OCI-LY7 (cell line): ENCODE data around the gene SEC14L5. TPM values are rescaled to one million over a fixed set of nuclear protein-coding genes. Genes with fewer than 3 reads are reported as not detected.

Experiments
- BruUV-seq: library from RNA; stranded (reverse); fragments of 400-500 nt; replicated peaks from 2 replicates; lab custom pipeline; 2021; lab: Mats Ljungman, UMichigan
- CTCF ChIA-PET: fragments of 300-600 bp; sonication (Branson Sonifier 250); formaldehyde crosslinking; loops from one replicate; lab custom pipeline; 2022; ENCODE audit warnings: antibody characterized with exemption; ENCODE audit not compliant: unreplicated experiment; lab: Charles Lee
- POLR2A ChIA-PET: fragments of 300-600 bp; sonication (Branson Sonifier 250); formaldehyde crosslinking; loops from one replicate; lab custom pipeline; 2022; ENCODE audit warnings: antibody characterized with exemption; lab: Charles Lee
- DNase-seq: peaks from one replicate; pipeline ENCODE4 v3.0.0-alpha.2; 2015; ENCODE audit warnings: low spot score
- H2AFZ ChIP-seq: fragments of 200-600 bp; sonication (generic), shearing (Covaris generic); 2 replicates; pipeline ENCODE4 v1.6.1; 2014; ENCODE audit warnings: mild to moderate bottlenecking, antibody characterized with exemption, low read length, moderate library complexity
- H3K27ac ChIP-seq: fragments of 200-600 bp; sonication (generic); 2 replicates; pipeline ENCODE4 v1.5.1; 2014; ENCODE audit warnings: mixed run types, low read depth, mild to moderate bottlenecking, moderate library complexity, low read length, inconsistent platforms; ENCODE audit not compliant: poor library complexity, severe bottlenecking
- H3K36me3 ChIP-seq: fragments of 200-600 bp; sonication (generic); 2 replicates; pipeline ENCODE4 v1.6.1; 2014; ENCODE audit warnings: mild to moderate bottlenecking, antibody characterized with exemption, low read length, moderate library complexity, mixed read lengths; ENCODE audit not compliant: insufficient read depth
- H3K4me1 ChIP-seq: fragments of 200-600 bp; sonication (generic); 2 replicates; pipeline ENCODE4 v1.5.1; 2014; ENCODE audit warnings: mild to moderate bottlenecking, low read length; ENCODE audit not compliant: insufficient read depth, poor library complexity, severe bottlenecking
- H3K4me2 ChIP-seq: fragments of 200-600 bp; sonication (generic); 2 replicates; pipeline ENCODE4 v1.6.1; 2014; ENCODE audit warnings: mild to moderate bottlenecking, low read length
- H3K4me3 ChIP-seq: fragments of 200-600 bp; sonication (generic); 2 replicates; pipeline ENCODE4 v1.5.1; 2014; ENCODE audit warnings: mild to moderate bottlenecking, low read depth, low read length; ENCODE audit not compliant: poor library complexity, severe bottlenecking
- H3K79me2 ChIP-seq: fragments of 200-600 bp; sonication (generic); 2 replicates; pipeline ENCODE4 v1.6.1; 2016; ENCODE audit warnings: low read depth, mild to moderate bottlenecking, low read length, moderate library complexity, mixed read lengths; ENCODE audit not compliant: insufficient read depth
- H3K9me2 ChIP-seq: fragments of 200-600 bp; sonication (generic); 2 replicates; pipeline ENCODE4 v1.6.1; 2016; ENCODE audit warnings: mild to moderate bottlenecking, low read length, mixed read lengths; ENCODE audit not compliant: insufficient read depth
- H3K9me3 ChIP-seq: fragments of 200-600 bp; sonication (generic); 2 replicates; pipeline ENCODE4 v1.6.1; 2014; ENCODE audit warnings: mild to moderate bottlenecking, mixed run types, low read length, mixed read lengths
- H4K20me1 ChIP-seq: fragments of 200-600 bp; sonication (generic); 2 replicates; pipeline ENCODE4 v1.6.1; 2014; ENCODE audit warnings: mild to moderate bottlenecking, antibody characterized with exemption, low read length, moderate library complexity, mixed read lengths; ENCODE audit not compliant: insufficient read depth
- CTCF ChIP-seq: fragments of 200-600 bp; sonication (generic); conservative IDR thresholded peaks from 2 replicates; pipeline ENCODE4 v1.5.1; 2014; ENCODE audit warnings: mild to moderate bottlenecking, antibody characterized with exemption, low read length, moderate library complexity, mixed read lengths
- EZH2phosphoT487 ChIP-seq: fragments of 200-600 bp; sonication (generic); IDR thresholded peaks from 2 replicates; pipeline ENCODE4 v1.6.1; 2018; ENCODE audit warnings: low read depth, borderline replicate concordance, mild to moderate bottlenecking, mixed run types, antibody characterized with exemption, low read length, moderate library complexity, mixed read lengths
- intact Hi-C: fragments of 100-400 bp; cut with micrococcal nuclease; formaldehyde crosslinking; loops from one replicate; pipeline ENCODE4 v1.10.0; 2022; ENCODE audit not compliant: unreplicated experiment
- total RNA-seq, 2 experiments: library from RNA; depleted of rRNA in 1 of 2; stranded (reverse); fragments of >200 nt in 1 of 2; shearing (Covaris generic) in 1 of 2; gene quantifications; 2 replicates each; pipeline ENCODE4 v1.2.3, GENCODE V29; 2014 to 2022

Gene SEC14L5
- total RNA-seq, 2 experiments from 2014 or later, result not detected

- DNase-seq, result no peak
- no TSS peak for BruUV-seq
- H3K79me2 ChIP-seq, result no peaks in the 10 kb centered on the region
- no peak overlapping the region for H2AFZ ChIP-seq
- no peaks in the 10 kb centered on the region for H3K36me3 ChIP-seq
- H3K9me2 ChIP-seq, result no peaks in the 10 kb centered on the region
- no peaks in the 10 kb centered on the region for H3K9me3 ChIP-seq
- no peak overlapping the region for H3K27ac ChIP-seq
- intact Hi-C loops, result no loop called here
- no peak for TF ChIP-seq EZH2phosphoT487
- H3K4me2 ChIP-seq, result no peak overlapping the region
- CTCF ChIA-PET, result no interaction called here
- peaks cover 15% of the 10 kb centered on the region for H3K4me1 ChIP-seq
- no peak overlapping the region for H3K4me3 ChIP-seq
- POLR2A ChIA-PET, result no interaction called here
- H4K20me1 ChIP-seq, result no peaks in the 10 kb centered on the region
Observed at GRCh38 chr16:5036228-5037156, 78.4 kb downstream of the SEC14L5 start.

- Histone ChIP-seq H3K9me2 (no peaks in the 10 kb centered on the region), H2AFZ (no peak overlapping the region), H3K79me2 (no peaks in the 10 kb centered on the region), H3K27ac (no peak overlapping the region), H3K4me1 (no peaks in the 10 kb centered on the region), H3K4me2 (no peak overlapping the region), H4K20me1 (no peaks in the 10 kb centered on the region), H3K9me3 (no peaks in the 10 kb centered on the region), H3K36me3 (no peaks in the 10 kb centered on the region), H3K4me3 (no peak overlapping the region)
- POLR2A ChIA-PET, result no interaction called here
- intact Hi-C loops, result no loop called here
- CTCF ChIA-PET, result no interaction called here
- TF ChIP-seq CTCF (no peak), EZH2phosphoT487 (no peak)
- no peak for DNase-seq
- BruUV-seq, result no TSS peak
Observed at GRCh38 chr16:5040451-5040850, 82.3 kb downstream of the SEC14L5 start.

- intact Hi-C loops, result no loop called here
- H3K4me3 ChIP-seq, result no peak overlapping the region
- POLR2A ChIA-PET, result no interaction called here
- no peak overlapping the region for H2AFZ ChIP-seq
- no peak overlapping the region for H3K27ac ChIP-seq
- BruUV-seq, result no TSS peak
- H3K9me2 ChIP-seq, result no peaks in the 10 kb centered on the region
- no peak for DNase-seq
- no peak for TF ChIP-seq CTCF
- no peak for TF ChIP-seq EZH2phosphoT487
- no peak overlapping the region for H3K4me2 ChIP-seq
- H3K4me1 ChIP-seq, result no peaks in the 10 kb centered on the region
- no peaks in the 10 kb centered on the region for H3K9me3 ChIP-seq
- H4K20me1 ChIP-seq, result no peaks in the 10 kb centered on the region
- no peaks in the 10 kb centered on the region for H3K79me2 ChIP-seq
- no peaks in the 10 kb centered on the region for H3K36me3 ChIP-seq
- CTCF ChIA-PET, result no interaction called here
Observed at GRCh38 chr16:5041600-5042133, 83.5 kb downstream of the SEC14L5 start.
